Fibroblast of gingiva (primary cell): ENCODE data around the gene IRAK4.
A peak's percentile ranks its signal among the peaks of the same experiment; 100 is the strongest.
"Not testable (repeated sequence)": the region's sequence is repeated elsewhere in the genome, so short reads cannot be mapped to it uniquely, and the experiment has no call there.

Source experiments
- DNase-seq: peaks from one replicate; pipeline ENCODE4 v3.0.0-alpha.2; 2011; ENCODE audit warnings: low read depth

Gene IRAK4

DNA sequence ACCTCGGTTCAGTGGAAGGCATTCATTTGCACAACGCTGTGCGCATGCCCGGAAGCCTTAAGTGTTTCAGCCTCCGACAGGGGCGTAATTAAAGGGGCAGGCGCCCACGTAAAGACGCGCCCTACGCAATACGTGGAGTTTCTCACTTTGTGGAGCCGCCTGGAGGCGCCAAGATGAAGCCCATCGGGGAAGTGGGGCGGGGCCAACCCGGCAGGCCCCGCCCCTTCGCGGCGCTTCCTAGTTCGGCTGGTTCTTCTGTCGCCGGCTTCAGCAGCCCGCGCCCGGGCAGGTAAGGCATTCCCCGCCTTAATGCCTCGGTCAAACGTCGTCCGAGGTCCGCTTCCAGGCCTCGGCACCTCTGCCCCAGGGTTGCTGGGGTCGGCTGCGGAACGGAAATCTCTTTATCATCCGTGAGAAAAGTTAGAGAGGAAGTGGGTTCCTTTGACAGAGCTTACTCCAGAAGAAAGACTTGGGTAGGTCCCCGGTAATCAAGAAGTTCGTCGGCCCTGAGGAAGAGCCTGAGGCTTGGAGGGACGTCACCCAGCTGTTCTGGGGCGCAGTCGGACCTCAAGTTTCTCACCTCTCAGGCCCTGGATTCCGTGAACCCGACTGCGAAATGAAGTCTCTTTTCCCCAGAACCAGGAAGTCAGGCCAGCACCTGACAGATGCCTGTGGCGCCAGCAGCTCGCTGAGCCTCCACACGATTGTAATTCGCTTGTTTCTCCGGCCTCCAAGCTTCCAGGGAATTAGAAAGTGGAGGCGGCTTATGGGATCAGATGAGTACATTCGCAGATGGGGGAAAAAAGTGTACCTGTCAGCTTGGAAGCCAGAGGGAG is at the start of gene IRAK4, which contains the start of gene PUS7L:
Gene IRAK4 (plus strand): TSS at position 224 of the 836 bp plus-strand sequence. CDS start 9,161 bp downstream, outside the sequence.
Gene PUS7L (minus strand): TSS at position 63 of the 836 bp plus-strand sequence. CDS start 3,545 bp downstream, outside the sequence.
- peak; percentile 97 for DNase-seq

DNA sequence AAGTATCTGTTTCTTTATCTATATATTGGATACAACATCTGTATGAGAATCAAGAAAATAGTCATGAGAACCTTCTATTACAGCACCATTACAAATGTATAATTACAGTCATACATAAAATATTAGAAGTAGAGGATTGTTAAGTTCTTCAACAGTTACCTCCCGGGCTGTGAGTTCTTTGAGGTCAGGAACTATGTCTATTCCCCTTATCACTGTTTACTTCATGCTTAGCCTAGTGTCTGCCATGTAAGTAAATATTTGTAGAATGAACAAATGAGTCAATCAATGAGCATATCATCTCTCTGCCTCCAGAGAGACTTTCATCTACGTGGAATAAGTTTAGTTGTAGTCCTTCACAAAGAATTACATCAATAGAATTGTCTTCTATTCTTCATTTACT is 47.4 kb upstream of the IRAK4 start:
- no peak for DNase-seq

DNA sequence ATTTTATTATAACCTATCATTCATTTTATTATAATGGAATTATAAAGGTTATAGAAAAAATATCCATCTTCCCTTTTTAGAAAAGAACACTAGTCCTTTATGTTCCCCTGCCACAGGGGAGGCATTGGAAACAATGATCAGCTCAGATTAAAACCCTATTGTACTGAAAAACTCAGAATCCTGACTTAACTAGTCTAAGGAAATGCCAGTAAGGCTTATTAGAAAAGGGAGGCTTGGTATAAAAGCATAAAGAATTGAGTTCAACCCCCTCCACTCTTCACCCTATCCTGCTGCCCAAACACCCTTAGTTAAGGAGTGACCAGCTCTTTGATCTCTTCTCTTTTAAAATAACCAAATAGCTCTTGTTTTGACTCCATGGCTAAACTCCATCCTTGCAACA is 36.1 kb upstream of the IRAK4 start:
- DNase-seq = no peak

DNA sequence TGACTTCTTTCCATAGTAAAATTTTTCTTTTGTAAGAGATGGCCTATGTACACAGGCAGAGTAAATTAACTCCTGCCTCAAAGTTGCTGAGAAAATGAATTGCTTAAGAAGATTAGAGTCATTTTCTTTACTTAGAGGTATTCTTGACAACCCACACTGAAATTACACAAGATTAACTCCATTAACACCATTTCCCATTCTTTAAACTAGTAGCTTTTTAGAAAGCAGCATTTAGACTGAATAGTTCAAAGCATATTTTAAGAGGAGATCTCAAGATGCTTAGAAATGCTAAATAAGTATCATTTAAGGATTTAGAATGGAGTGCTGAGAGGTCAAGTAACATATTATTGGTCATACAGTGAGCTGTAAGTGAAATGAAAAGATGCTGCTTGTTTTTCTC is 35.6 kb upstream of the IRAK4 start:
- DNase-seq = no peak

DNA sequence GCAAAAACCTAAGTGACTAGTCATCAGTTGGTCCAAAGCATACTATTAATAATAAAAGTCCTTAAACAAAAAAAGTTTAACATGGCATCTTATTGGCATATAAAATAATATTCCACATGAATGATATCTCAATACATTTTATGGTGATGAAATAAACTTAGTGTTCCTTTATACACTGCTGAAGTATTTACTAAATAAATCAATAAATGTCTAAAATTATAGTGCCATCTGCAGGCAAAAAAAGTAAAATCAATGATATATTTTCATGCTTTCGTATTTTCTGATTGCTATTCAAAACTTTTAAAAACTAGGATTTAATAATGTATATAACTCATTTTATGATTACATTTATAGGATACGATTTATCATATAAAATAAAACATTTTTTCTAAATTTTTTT is 30.6 kb upstream of the IRAK4 start:
- DNase-seq = no peak

DNA sequence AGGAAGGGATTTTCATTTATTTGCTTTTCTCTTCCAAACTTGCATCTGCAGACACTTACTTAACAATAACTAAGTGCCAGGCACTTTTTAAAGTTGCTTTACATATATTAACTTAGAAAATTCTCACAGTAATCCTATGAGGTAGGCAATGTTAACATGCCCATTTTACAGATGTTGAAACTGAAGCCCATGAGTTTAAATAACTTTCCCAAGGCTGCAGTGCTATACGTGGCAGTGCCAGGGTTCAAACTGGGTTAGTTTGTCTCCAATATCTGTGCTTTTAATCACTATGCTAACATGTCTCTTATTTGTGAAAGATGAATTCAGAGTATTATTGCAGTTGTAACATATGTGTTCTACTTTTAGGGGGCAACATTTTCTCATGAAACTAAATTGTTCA is 30.1 kb upstream of the IRAK4 start:
- DNase-seq = no peak

DNA sequence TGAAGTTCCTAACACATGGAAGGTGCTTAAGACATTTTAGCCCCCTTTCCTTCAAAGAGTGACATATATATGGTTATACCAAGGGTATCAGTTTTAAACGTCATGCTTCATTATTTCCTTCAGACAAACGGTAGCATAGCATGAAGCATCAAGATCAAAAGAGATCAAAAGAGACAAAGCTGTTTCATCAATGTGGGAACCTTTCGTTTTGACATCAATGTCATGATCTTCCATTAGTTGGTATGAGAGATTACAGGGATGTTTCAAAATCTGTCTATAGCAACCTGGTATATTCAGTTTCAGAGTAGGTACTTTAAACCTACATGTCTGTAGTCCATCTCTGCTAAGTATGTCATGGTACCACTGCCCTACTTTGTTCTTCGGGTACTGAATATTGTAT is 28.5 kb upstream of the IRAK4 start:
- DNase-seq = no peak

DNA sequence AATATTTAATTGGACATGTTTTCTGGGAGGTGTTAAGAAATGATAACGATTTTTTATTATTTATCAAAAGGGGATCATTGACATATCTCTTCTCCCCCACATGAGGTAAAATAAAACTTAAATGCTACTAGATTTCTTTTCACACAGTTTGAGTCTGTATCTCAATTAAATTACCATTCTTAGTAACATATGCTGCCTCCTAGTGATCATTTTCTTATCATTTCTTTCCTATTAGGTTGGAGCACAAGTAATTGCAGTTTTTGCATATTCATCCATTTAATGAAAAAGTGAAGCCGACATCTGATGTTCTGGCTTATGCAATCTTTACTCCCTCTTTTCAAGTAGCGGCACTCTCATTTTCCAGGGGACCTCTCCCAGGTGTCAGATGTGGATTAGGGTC is 25.1 kb upstream of the IRAK4 start:
- no peak for DNase-seq

DNA sequence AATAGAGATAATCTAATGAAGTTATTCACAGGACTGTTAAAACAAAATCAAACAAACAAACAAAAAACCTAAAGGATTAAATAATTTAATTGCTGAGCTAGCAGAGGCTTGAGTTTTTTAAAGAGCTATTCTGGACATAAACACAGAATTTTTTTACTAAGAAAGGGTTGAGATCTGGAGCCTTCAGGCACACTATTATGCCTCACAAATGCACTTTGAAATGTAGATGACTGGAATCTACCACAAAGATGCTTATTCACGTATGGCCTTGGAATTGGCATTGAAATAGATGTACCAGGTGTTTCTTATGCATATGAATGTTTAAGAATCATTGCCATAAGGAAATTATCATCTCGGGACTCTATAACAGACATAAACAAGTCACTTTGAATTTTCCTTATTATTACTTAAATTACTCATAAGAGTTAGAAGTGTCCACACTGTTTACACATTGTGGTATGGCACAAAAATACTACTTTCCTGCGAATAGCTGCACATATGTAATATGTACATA is 21.8 kb upstream of the IRAK4 start:
- no peak for DNase-seq

DNA sequence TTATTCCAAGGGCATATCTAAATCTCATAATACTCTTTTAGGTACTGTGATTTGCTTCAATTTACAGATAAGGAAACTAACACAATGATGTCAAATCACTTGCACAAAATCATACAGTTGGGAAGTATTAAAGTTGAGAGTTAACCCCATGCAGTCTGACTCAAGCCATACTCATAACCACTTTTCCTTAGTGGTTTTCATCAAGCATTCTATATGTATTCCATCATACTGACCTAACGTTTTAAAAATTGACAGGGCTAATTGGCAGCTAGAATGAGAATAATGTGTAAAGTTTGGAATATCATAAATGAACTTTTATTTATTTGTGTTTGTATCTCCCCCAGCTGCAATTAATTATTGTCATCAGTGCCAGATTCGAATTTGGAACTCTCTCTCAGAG is 21.1 kb upstream of the IRAK4 start:
- peak; percentile 19 for DNase-seq

DNA sequence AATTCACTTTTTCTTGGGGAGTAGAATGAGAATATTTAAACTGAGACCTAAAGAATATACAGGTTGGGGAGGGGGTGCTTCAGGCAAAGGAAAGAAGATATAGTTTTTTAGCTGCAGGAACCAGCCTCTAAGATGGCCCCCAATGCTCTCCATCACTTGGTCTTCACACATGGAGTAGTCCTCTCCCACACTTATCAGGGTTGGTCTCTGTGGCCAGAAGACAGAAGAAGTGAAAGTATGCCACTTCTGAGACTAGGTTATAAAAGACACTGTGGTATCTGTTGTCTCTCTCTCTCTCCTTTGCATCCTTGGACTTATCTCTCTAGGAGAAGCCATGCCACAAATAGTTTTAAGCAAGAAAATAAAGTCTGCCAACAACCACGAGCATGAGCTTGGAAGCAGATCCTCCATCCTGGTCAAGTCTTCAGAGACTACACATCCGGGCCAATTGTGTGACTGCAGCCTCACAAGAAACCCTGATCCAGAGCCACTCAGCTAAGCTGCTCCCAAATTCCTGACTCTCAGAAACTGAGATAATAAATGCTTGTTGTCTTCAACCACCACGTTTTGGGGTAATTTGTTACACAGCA is 18.1 kb upstream of the IRAK4 start:
- peak; percentile 59 for DNase-seq

DNA sequence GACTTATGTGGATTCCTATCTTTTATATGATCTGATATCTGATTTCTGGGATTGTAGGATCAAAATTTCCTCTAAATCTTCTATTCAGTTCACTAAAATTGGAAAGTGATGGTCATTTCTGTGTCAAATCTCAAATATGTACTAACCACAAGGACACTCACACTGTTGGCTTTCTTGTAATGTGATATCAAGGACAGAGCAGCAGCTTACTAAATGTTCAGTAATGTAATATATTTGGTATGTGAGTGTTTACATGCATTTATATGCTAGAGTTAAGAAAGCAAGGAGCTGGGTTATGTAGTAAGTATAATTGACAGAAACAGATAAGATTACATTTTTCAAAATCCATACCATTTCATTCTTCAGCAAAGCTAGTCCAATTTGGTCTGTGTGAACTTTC is 16.6 kb upstream of the IRAK4 start:
- peak; percentile 92 for DNase-seq

DNA sequence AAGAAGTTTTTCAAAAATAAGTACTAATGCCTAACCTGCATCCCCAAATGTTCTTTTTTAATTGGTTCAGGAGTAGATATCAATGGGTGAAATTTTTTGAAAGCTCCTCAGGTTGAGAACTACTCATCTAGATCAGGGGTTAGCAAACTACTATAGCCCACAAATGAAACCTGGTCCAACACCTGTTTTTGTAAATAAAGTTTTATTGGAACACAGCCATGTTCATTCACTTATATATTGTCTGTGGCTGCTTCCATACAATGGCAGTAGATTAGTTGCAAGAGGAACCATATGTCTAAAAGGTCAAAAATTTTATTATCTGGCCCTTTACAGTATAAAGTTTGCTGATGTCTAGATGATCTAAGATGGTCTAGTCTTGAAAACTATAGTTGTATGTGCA is 13.9 kb upstream of the IRAK4 start:
- no peak for DNase-seq

DNA sequence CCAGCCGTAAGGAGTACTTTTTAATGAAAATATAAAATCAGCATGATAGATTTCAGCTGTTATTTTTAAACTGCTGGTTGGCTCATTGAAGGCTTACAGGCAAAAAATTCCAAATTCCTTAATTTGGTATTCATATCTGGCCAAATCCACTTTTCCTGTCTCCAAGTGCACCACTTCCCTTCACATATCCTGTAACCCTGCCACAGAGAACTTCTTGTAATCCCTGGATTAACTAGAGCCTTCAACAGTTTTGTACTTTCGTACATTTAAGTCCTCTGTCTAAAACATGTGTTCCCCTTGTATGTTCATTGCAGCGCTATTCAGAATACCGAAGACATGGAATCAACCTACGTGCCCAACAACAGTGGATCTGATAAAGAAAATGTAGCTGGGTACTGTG is 9.7 kb upstream of the IRAK4 start:
- DNase-seq = no peak

DNA sequence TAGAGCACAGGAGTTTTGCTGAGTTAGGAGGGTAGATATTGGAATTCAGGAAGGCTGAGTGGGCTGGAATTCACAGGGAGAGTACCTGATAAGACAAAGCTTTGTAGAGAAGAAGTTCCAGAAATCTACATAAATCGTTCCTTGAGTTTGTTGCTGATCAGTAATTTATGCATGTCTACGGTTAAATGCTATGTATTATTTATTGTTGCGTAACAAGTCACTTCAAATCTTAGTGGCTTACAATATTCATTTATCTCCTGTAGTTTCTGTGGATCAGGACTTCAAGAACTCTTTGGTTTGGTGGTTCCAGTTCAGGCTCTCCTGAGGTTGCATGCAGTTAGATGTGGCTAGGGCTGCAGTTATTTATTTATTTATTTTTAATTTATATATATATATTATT is 7.9 kb upstream of the IRAK4 start:
- DNase-seq = no peak

DNA sequence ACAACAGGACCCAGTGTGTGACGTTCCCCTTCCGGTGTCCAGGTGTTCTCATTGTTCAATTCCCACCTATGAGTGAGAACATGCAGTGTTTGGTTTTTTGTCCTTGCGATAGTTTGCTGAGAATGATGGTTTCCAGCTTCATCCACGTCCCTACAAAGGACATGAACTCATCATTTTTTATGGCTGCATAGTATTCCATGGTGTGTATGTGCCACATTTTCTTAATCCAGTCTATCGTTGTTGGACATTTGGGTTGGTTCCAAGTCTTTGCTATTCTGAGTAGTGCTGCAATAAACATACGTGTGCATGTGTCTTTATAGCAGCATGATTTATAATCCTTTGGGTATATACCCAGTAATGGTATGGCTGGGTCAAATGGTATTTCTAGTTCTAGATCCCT is 7.4 kb upstream of the IRAK4 start:
- DNase-seq = not testable (repeated sequence)

DNA sequence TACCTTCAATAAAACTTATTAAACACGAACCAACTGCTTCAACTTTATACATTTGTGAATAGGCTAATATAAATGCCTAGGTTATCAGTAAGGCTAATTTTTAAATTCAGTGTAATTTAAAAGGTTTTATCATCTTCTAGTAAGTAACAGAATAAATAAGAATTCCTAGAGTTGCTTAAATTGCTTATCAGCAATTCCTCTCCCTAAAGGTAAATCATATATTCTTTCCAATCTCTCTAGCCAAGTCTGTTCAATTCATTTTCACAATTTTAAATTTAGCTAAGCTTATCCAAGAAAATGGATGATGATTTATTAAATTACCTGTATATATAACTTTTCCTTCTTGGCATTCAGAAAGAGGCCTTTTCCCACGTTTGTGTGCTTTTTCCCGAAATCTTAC is 4.7 kb upstream of the IRAK4 start:
- DNase-seq = no peak

DNA sequence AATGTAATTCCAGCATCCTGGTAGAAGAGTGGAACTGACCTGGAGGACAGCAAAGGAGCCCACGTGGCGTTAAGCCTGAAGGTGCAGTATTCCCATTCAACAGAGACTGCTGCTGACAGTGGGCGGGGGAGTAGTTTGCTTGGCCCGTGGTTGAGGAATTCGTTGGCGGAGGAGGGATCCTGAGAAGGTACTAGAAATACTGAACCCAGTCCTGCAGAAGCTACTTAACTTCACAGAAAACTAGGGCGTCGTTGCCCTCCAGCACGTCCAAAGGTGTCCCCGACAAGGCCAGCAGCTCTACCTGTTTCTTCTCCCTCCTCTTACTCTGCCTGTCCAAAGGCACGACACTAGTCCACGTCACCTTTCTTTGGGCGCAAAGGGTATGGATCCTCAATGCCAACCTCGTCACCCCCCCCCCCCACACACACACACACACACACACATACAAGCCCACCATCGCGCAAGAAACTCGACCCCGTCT is 464 bp upstream of the IRAK4 start:
- DNase-seq = peak; percentile 14

DNA sequence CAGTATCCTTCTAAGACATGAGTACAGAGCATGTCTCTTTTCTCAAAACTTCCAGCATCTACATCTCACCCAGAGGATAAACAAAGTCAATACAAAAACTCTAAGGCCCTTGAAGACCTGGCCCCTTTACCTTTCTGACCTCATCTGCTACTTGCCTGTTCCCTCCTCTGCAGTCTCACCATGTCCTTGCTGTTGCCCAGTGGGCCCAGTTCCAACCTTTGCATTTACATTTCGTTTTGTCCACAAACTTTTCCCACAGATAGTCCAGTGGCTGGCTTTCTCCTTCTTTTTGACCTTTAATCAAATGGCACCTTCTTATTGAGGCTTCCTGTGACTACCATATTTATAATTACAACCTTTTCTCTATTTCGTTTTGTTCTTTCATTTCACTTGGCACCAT is 1.6 kb downstream of the IRAK4 start:
- no peak for DNase-seq

DNA sequence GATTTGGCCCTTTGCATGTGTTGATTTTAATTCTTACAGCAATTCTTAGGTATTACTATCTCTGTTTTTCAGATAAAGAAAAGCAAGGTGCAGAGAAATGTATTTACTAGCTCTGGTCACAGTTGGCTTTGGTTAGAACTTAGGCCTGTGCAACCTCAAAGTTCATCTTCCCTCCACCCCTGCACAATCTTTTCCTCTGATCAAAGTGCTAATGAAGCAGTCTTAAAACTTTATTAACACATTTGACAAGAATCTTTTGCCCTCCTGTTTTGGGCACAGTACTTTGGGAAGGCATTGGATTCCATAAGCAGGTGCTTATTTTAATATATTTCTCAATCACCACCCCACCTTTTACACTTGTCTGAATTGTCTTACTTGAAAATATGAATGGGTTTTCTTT is 2.7 kb downstream of the IRAK4 start:
- DNase-seq = no peak

DNA sequence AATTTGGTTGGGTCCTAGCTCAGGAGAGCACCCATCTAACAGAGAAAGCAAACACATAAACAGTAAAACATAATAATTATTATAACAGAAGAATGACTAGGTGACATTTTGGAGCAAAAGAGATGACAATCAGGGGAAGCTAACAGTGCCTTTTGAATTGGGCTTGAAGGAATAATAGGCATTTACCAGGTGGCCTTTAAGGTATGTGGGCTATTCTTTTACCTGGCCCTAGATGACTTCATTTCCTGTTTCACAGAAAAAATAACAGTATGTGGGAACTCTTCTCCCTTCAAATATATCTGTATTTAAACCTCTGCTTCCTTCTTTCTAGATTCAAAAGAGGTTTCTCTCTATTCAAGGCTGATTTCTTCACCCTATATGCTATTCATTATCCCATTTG is 3.8 kb downstream of the IRAK4 start:
- DNase-seq = no peak

DNA sequence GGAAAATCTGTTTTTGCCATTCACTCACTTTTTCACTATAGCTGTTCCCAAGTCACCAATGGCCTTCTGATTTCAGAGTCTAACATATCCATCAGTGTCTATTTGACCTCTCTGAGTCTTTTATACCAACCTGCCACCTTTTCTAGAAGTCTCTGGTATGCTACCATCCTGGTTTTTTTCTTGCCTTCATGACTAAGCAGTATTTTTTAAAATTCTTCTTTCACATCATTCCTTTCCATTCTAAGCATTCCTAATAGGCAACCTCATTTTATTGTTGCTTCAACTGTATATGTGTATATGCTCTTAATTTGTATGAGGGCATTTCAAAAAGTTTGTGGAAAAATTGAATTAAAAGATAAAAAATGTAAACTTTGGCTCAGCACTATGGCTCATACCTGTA is 5.0 kb downstream of the IRAK4 start:
- DNase-seq = no peak

DNA sequence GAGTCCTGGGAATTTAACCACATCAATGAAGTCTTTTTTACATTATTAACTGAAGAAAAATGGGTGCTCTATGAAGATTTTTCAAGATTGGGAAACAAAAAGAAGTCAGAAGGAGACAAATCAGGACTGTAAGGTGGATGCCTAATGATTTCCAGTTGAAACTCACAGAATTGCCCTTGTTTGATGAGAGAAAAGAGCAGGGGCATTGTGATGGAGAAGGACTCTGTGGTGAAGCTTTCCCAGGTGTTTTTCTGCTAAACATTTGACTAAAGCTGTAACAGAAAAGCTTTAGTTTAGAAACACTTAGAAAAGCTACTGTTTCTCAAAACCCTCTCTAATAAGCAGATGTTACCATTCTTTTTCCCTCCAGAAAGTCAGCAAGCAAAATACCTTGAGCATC is 5.8 kb downstream of the IRAK4 start:
- DNase-seq = no peak
